NCI-H2227 treated with DMSO at 0.1 percent for 48 hours (cell line): ENCODE measurements around the gene PDK1.
A peak's percentile ranks its signal among the peaks of the same experiment; 100 is the strongest.
"Not testable (repeated sequence)": the region's sequence is repeated elsewhere in the genome, so short reads cannot be mapped to it uniquely, and the experiment has no call there.

Experiments used
- DNase-seq: peaks from one replicate; lab custom pipeline; 2025; lab: John Stamatoyannopoulos, UW

The PDK1 gene

DNA sequence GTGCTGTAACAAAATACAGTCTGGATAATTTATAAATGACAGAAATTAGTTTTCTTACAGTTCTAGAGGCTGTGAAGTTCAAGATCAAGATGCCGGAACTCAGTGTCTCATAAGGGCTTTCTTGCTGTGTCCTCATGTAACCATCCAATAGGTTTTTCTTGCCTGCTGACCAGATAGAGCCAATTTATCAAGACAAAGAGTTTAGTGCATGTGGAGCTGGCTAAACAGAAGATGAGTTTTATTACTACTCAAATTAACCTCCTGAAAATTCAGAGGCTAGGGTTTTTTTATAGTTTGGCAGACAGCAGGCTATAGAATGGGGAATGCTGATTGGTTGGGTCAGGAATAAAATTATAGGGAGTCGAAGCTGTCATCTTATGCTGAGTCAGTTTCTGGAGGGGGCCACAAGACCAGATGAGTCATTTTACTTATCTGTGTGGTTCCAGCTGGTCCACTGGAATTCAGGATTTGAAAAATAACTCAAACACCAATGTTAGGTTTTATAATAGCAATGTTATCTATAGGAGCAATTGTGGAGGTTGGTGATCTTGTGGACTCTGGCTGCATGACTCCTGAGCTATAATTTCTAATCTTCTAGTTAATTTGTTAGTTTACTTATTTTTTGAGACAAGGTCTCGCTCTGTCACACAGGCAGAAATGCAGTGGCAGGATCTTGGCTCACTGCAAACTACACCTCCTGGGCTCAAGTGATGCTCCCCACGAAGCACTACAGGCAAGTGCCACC, 3.2 kb upstream of the PDK1 start:
- DNase-seq = no peak

DNA sequence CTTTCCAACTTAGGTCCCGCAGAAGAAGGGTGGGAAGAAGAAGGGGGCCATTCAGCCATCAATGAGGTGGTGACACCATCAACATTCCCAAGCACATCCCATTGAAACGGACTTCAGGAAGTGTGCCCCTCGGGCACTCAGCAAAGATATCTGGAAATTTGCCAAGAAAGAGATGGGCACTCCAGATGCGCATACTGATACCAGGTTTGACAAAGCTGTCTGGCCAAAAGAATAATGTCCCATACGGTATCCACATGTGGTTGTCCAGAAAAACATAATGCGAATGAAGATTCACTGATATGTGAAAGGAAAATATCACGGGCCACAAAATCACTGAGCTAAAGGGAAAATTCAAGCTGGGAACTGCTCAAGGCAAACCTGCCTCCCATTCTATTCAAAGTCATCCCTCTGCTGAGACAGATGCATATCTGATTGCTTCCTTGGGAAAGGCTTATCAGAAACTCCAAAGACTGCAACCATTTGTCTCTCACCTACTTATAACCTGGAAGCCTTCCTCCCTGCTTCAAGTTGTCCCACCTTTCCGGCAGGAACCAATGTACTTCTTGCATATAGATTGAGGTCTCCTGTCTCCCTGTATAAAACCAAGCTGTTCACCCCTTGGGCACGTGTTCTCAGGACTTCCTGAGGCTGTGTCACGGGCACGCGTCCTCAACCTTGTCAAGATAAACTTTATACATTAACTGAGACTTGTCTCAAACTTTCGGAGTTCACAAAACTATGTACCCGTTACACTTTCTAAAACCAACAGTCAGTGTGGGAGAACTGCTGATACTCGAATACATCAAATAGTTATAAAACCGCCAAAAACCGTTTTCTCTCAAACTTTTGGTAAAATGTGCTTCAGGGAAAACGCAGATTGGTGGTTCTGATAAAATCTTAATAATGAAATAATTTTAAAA, 1.3 kb upstream of the PDK1 start:
- no peak for DNase-seq

DNA sequence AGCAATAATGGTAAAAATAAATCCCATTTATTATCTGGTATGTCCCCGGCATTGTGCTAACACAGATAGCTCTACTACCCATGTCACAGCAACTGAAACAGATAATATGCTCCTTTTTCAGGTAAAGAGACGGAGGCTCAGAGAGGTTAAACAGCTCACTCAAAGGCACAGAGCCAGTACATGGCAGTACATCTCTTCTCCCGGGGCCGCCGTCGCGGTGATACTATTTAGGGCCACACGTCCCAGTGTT, 693 bp upstream of the PDK1 start:
- DNase-seq = no peak

DNA sequence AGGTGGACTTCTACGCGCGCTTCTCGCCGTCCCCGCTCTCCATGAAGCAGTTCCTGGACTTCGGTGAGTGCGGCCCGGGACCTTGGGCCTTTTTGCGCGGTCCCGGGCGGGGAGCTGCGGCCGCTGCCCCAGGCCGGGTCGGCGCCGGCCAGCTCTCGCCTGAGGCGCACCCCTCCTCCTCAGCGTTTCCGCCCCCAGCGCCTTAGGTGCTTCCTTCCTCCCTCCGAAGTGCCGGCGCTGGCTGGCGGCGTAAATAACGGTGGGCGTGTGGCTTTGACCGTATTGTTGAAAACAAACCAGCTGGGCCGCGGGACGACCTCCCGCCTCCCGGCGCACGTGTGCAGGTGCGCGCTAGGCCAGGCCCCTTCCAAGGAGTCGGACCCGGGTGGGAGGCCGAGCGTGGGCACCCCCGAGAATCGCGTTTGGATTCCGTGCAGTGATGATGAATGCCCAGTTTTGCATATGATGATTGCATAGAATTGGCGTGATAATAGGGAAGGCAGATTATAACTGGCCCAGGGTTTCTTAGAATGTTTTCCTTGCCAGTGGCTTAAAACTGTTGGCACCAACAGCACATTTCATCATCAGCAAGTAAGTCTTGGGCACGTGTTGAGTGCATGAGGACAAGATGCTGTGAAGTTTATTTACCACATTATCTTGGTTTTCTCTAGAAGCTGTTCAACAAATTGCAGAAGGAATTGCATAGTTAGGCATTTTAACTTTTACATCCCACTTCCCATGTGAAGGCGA, 569 bp downstream of the PDK1 start:
- peak; percentile 80 for DNase-seq

DNA sequence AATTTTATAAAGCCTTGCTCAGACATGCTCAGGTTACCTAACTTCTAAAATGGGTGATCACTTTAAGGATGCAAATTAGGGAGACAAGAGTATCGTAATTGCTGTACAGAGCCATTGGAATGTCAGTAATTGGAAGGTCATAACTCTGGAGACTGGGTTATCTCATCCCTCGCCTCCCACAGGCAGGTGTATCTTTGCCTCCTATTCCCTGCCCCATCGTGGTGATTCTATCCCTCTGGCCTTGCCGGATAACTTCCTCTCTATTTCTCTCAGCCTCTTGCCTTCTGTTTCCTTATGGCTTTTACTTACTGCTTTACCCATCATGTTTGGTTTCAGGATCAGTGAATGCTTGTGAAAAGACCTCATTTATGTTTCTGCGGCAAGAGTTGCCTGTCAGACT, 2.5 kb downstream of the PDK1 start:
- no peak for DNase-seq

DNA sequence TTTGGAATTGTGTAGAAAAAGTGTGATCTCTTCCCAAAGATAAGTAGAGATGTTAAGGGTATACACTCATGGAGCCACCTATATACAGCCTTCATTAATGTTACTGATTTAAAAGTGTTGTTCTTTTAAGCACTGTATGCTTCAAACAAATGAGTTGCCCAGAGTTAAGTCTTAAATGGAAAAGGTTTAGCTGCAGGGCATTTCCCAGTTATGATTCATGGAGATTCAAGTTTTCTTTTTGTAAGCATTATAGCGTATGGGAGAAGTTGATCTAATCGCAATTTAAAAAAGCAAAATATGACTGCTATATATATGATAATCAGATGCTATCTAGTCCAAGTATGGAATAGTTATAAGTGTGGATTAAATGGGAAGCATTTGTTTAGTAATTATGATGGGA, 4.8 kb downstream of the PDK1 start:
- DNase-seq = no peak

DNA sequence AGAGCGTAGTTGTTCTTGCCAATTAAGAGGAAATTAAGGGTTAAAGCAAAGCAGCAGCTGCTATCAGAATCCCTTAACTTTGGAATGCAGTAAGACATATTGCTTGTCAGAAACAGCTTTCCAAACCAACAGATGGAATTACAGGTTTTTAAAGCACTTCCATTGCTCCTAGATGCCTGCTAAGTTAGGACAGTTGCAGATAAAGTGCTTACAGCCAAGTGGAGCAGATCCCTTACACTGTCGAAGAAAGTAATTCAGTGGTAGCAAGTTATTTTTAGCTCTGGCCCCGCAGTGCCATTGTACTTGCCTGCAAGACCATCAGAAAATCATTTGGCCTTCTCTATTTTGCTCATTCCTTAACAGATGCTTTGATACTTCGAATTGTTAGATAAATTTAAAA, 5.4 kb downstream of the PDK1 start:
- DNase-seq = peak; percentile 50

DNA sequence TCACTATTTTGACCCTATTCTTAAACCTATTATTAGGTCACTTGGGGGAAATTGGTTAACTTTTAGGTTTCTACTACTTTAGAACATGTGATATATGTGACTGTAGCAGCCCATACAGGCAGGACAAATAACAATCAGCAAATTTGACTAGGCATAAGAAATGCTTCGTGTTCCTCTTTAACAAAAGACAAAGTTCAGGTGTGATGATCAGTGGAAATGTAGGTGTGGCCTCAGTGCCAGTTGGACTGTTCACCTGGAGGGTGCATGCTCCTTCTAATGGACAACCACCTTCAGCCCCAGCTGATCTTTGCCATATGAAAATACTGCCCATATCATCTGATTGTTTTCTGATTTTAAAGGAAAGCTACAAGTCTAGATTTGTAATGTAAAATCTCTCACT, 6.4 kb downstream of the PDK1 start:
- DNase-seq = no peak

DNA sequence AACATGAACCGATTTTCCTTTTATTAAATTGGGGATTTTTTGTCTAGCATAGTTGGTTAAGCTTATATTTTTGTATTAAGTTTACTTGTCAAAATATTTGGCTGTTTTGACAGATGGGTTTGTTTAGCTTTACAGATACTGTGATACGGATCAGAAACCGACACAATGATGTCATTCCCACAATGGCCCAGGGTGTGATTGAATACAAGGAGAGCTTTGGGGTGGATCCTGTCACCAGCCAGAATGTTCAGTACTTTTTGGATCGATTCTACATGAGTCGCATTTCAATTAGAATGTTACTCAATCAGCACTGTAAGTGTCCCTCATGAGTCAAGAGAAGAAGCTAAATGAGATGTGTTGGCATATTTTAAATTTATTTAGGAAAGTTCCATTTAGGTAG, 8.5 kb downstream of the PDK1 start:
- DNase-seq = no peak

DNA sequence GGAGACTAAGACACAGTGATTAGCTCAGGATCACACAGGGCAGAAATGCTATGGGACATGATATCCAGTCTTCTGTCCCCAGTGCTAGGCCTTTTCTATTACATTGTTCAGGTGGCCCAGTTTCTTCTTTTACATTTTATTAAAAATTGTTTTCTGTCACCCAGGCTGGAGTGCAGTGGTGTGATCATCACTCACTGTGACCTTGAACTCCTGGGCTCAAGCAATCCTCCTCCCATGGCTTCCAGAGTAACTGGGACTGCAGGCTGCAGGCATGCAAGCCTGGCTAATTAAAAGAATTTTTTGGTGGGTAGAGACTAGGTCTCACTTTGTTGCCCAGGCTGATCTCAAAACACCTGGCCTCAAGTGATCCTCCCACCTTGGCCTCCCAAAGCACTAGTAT, 15.4 kb downstream of the PDK1 start:
- DNase-seq = no peak

DNA sequence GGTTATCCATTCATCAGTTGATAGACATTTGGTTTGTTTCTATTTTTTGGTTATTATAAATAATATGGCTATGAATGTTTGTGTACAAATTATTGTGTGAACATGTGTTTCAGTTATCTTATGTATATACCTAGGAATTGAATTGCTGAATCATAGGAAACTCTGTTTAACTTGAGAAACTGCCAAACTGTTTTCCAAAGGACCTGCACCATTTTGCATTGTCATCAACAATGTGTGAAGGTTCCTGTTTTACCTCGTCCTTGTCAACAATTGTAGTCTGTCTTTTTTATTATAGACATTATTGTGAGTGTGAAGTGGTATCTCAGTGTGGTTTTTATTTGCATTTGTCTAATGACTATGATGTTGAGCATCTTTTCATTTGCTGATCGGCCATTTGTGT, 17.1 kb downstream of the PDK1 start:
- no peak for DNase-seq

DNA sequence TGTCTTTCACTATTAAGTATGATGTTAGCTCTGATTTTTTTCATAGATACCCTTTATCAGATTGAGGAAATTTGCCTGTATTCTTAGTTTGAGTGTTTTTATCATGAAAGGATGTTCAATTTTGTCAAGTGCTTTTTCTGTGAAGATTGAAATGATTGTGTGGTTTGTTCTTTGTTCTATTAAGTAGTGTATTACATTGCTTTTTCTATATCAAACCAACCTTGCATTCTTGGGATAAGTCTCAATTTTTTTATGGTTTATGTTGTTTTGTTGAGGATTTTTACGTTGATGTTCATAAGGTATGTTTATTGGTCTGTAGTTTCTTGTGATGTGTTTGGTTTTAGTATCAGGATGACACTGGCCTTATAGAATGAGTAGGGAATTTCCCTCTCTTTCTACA, 19.1 kb downstream of the PDK1 start:
- no peak for DNase-seq

DNA sequence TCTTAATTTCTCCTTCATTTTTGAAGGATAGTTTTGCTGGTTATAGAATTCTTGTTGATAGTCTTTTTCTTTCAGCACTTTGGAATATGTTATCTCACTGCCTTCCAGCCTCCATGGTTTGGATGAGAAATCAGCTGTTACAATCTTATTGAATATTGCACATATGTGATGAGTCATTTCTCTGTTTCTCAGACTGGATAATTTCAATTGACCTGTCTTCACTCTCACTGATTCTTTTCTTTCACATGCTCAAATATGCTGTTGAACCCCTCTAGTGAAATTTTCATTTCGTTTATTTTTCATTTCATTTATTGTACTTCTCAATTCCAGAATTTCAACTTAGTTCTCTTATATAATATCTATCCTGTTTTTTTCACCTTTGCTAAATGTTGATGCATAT, 22.2 kb downstream of the PDK1 start:
- DNase-seq = no peak

DNA sequence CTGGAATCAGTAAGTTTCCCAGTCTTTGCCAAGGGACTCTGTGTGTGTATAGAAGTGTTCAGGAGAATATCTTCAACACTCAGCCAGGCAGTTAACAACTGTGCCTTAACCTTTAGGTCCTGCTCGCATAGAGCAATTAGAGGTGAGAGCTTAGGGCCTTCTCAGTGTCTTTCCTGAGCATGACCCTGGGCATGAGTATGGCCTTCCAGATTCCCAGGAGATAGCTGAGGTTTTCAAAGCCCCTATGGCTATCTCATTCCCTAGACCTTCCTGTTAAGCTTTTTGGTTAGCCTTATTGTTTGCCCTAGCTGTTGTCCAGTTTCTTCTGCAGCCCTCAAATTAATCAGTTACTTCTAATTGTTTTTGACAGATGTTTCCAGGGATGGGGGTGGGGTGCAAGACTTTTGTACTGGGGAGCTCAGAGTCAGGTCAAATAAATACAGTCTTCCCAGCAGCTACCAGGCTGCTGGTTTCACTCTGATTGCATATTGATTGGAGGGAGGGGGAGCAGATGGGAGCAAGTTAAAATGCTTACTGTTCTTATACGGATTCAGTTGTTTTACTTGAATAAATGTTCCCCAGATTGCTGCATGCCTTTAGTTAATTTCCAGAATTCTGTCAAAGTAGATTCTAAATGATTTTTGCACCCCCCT, 23.1 kb downstream of the PDK1 start:
- DNase-seq = no peak

DNA sequence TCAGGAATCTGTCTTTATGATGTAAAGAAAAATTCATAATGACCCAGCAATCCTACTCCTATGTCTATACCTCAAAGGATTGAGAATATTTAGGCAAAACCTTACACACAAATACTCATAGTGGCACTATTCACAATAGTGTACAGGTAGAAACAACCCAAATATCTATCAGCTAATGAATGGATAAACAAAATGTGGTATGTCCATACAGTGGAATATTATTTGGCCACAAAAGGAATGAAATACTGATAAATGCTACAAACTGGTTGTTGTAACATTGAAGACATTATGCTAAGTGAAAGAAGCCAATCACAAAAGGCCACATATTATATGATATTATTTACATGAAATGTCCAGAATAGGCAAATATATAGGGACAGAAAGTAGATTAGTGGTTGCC, 24.7 kb downstream of the PDK1 start:
- DNase-seq = no peak

DNA sequence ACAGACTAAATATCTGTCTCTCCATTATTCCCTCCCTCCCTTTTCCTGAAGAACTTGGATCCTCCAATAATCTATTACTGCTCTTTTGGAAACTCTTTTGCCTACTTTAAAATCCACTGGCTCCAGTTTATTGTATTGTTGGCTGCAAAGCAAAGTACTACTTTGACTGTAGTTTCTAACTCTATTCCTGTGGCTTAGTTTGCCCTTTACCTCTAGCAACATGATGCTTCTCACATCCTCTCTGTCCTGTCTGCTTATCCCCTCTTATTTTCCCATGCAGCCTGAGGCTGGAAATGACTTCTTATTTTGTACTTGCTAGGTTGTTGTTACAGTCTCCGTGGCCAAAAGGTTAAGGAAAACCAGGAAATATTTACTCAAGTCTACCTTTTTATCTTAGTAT, 26.8 kb downstream of the PDK1 start:
- no peak for DNase-seq

DNA sequence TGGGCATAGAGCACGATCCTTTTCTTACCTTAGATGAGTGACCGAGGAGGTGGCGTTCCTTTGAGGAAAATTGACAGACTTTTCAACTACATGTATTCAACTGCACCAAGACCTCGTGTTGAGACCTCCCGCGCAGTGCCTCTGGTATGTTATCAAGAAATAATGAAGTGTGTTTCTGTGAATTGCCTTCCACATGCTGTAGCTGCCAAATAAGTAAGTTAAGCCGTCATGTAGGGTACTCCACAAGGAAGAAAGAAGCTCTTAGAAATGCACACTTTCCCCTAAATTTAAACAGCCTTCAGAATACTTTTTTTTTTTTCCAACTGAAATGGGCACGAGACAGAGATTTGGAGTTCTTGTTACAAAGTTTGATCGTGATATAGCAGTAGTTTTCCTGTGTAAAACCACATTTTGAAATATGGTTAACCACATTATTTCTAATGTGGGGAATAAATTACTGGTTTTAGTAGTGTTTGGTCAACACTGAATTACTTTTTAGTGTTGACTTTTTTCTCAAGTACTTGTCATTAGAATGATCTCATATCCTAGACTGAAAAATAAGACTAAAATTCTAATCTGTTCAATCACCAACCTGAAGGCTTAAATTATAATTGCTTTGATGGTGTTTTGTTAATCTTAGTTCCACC, 30.5 kb downstream of the PDK1 start:
- no peak for DNase-seq

DNA sequence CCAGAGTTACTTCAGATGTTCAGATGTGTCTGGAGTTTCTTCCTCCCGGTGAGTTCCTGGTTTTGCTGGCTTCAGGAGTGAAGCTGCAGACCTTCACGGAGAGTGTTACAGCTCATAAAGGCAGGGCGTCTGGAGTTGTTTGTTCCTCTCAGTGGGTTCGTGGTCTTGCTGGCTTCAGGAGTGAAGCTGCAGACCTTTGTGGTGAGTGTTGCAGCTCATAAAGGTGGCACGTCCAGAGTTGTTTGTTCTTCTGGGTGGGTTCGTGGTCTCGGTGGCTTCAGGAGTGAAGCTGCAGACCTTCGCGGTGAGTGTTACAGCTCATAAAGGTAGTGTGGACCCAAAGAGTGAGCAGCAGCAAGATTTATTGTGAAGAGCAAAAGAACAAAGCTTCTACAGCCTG, 31.3 kb downstream of the PDK1 start:
- not testable (repeated sequence) for DNase-seq

DNA sequence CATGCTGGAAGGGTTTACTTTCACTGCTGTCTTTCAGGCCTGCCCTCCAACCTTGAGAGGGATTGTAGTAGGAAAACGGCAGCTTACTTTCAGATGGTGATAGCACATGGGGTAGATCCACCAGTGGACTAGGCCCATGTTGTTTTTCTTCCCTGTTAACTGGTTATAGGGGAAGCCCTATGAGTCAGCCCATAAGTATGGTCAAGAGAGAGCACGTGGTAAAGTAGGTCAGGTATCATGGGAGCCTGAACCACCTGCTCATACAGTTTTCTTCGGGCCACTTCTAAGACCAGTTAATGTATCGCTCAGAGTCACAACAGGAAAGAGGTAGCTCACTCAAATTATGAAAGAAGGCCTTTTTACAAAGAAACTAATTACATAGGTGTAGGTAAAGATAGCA, 33.0 kb downstream of the PDK1 start:
- no peak for DNase-seq

DNA sequence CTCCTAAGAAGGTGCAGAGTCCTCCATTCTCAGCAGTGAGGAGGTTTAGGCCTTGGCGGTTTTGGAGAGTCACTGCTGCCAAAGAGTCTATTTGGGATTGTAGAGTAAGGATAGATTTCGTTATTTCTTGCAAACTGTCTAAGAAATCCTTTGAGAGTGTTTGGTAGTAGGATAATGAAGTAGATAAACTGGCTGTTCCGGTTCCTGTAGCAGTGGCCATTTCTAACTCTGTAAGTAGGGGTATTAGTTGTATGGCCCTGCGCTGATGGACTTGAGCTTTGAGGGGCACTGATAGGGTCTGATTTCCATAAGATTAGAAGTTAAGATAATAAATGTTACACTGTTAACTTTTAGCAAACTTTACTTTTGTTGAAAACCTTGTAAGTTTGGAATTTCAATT, 35.5 kb downstream of the PDK1 start:
- DNase-seq = not testable (repeated sequence)

DNA sequence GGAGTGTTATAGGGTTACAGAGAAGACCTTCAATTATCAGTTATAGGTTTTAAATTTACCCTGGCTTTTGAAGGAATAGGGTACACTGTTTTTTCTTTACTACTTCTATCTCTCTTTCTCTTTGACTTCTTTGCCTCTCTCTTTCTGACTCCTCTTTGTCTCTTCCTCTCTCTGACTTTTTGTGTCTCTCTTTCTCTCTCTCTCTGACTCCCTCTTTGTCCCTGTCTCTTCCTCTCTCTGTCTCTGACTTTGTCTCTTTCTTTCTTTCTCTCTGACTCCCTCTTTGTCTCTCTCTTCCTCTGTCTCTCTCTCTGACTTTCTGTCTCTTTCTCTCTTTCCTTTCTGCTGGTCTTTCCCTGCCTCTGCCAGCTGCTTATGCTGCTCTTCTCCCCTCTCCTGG, 36.3 kb downstream of the PDK1 start:
- DNase-seq = not testable (repeated sequence)

DNA sequence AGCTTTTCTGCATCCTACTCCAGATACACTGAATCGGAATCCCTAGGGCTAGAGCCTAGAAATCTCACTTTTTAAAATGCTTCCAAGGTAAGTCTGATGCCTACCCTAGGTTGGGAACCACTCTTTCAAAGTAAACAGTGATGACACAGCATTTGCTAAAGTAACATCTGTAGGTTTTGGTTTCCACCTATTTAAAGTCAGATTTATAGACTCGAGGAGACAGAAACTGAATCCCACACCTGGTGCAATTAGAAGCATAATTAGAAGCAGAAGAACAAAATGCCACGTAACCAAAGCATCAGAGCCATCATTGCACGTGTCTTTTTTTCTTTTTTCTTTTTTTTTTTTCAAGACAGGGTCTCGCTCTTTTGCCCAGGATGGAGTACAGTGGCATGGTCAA, 40.9 kb downstream of the PDK1 start:
- DNase-seq = no peak
